Endothelial cell of umbilical vein (primary cell): ENCODE data around the gene ATP9B.

Source experiments
- EZH2 ChIP-seq: IDR thresholded peaks from 2 replicates; pipeline ENCODE4 v1.6.1; 2012; ENCODE audit warnings: borderline replicate concordance, low read depth, mild to moderate bottlenecking, moderate library complexity, low read length, inconsistent platforms; ENCODE audit not compliant: severe bottlenecking
- GATA2 ChIP-seq: IDR thresholded peaks from 2 replicates; pipeline ENCODE4 v1.7.0; 2011; ENCODE audit warnings: low read depth, mild to moderate bottlenecking, moderate library complexity, mixed read lengths, low read length; ENCODE audit not compliant: insufficient read length, insufficient read depth
- MYC ChIP-seq: IDR thresholded peaks from one replicate; pipeline ENCODE4 v1.6.1; 2011; ENCODE audit warnings: mild to moderate bottlenecking, low read depth, low read length
- POLR2A ChIP-seq: IDR thresholded peaks from 2 replicates; pipeline ENCODE4 v1.6.1; 2012; ENCODE audit warnings: low read depth, mild to moderate bottlenecking, control low read depth, low read length
- POLR2AphosphoS5 ChIP-seq: IDR thresholded peaks from 2 replicates; pipeline ENCODE4 v1.6.1; 2012; ENCODE audit warnings: low read depth, mild to moderate bottlenecking, control low read depth, low read length, moderate library complexity; ENCODE audit not compliant: insufficient read depth
- TF ChIP-seq, protein P1 (sequence below), 2 donors: IDR thresholded peaks; 1 replicate in 1 of 2; 2 replicates in 1 of 2; pipeline ENCODE4 v1.5.1; 2011; ENCODE audit warnings: low read length in 2 of 2, mild to moderate bottlenecking in 2 of 2, moderate library complexity in 2 of 2, control low read depth in 1 of 2, inconsistent platforms in 1 of 2, low read depth in 1 of 2; ENCODE audit not compliant: insufficient read depth in 1 of 2; ENCODE audit errors: extremely low read depth in 1 of 2
- TF ChIP-seq, protein P2 (sequence below): IDR thresholded peaks from 2 replicates; pipeline ENCODE4 v1.6.1; 2011; ENCODE audit not compliant: insufficient read depth, insufficient read length

DNA sequence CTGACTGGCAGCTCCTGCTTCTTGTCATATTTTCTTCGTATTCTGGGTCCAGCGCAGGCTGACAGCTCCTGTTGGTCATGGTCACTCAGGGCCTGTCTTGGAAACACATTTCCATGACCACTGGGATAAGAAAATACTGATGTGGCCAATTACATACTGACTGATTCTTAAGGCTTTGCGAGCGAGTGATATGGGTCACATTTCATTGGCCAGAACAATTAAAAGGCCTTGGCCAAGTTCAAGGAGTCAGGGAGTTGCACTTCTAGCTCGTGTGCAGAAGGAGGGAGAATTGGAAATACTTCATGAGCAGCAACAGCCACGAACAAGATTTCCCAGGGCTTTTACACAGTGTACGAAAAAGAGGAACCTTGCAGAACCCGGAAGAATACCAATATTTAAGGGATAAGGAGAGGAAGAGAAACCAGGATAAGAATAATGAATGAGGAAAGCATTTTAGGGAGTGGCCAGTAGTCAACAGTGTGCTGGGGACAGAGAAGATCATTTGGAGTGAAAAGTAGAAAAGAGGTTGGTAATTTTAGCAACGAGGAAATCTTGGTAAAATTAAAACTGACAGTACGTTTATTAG is 149.5 kb downstream of the ATP9B start:
- TF ChIP-seq EZH2 (no peak), MYC (no peak), POLR2A (no peak), GATA2 (no peak), POLR2AphosphoS5 (no peak)
- TF ChIP-seq, protein P1, sequence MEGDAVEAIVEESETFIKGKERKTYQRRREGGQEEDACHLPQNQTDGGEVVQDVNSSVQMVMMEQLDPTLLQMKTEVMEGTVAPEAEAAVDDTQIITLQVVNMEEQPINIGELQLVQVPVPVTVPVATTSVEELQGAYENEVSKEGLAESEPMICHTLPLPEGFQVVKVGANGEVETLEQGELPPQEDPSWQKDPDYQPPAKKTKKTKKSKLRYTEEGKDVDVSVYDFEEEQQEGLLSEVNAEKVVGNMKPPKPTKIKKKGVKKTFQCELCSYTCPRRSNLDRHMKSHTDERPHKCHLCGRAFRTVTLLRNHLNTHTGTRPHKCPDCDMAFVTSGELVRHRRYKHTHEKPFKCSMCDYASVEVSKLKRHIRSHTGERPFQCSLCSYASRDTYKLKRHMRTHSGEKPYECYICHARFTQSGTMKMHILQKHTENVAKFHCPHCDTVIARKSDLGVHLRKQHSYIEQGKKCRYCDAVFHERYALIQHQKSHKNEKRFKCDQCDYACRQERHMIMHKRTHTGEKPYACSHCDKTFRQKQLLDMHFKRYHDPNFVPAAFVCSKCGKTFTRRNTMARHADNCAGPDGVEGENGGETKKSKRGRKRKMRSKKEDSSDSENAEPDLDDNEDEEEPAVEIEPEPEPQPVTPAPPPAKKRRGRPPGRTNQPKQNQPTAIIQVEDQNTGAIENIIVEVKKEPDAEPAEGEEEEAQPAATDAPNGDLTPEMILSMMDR (IDR thresholded peaks at IDR 0.05; ENCODE audit: extremely low read depth in 1 of 2, insufficient read depth in 1 of 2, low read depth in 1 of 2, low read length in 2 of 2): no peak
- TF ChIP-seq, protein P2, sequence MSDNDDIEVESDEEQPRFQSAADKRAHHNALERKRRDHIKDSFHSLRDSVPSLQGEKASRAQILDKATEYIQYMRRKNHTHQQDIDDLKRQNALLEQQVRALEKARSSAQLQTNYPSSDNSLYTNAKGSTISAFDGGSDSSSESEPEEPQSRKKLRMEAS: no peak
